ENCODE data around the gene COL15A1. TPM values are rescaled to one million over a fixed set of nuclear protein-coding genes. Genes with fewer than 3 reads are reported as not detected.

COL15A1 gene
- total RNA-seq, 1 donor from 2014 or later, result 11.8 TPM

DNA sequence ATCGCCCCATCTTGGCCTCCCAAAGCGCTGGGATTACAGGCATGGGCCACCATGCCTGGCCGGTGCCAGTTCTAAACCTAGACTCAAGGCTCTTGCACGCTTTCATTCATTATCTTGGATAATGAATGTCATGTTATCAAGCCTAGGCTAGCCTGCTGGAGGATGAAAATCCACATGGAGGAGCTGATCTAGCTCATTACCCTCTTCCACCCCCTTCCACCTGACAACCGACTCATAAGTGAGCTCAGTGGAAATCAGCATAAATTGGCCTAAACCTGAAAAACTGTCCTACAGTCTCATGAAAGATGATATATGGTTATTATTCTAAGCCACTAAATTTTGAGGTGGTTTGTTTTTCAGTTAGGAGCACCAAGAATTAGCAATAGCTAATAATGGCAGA, 157.6 kb downstream of the COL15A1 start:
- no peaks in the 10 kb centered on the region for H3K27me3 ChIP-seq (ENCODE audit: control insufficient read depth, insufficient read depth, low read length)
- DNase-seq (ENCODE audit: low read depth), result no peak
- H3K36me3 ChIP-seq (ENCODE audit: control insufficient read depth, insufficient read depth, low read length), result no peaks in the 10 kb centered on the region
- TF ChIP-seq, protein P1, sequence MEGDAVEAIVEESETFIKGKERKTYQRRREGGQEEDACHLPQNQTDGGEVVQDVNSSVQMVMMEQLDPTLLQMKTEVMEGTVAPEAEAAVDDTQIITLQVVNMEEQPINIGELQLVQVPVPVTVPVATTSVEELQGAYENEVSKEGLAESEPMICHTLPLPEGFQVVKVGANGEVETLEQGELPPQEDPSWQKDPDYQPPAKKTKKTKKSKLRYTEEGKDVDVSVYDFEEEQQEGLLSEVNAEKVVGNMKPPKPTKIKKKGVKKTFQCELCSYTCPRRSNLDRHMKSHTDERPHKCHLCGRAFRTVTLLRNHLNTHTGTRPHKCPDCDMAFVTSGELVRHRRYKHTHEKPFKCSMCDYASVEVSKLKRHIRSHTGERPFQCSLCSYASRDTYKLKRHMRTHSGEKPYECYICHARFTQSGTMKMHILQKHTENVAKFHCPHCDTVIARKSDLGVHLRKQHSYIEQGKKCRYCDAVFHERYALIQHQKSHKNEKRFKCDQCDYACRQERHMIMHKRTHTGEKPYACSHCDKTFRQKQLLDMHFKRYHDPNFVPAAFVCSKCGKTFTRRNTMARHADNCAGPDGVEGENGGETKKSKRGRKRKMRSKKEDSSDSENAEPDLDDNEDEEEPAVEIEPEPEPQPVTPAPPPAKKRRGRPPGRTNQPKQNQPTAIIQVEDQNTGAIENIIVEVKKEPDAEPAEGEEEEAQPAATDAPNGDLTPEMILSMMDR (IDR thresholded peaks at IDR 0.05; ENCODE audit: insufficient read depth, low read length, poor library complexity, severe bottlenecking), result no peak
- H3K4me3 ChIP-seq (ENCODE audit: low read depth, low read length), result no peak overlapping the region

DNA sequence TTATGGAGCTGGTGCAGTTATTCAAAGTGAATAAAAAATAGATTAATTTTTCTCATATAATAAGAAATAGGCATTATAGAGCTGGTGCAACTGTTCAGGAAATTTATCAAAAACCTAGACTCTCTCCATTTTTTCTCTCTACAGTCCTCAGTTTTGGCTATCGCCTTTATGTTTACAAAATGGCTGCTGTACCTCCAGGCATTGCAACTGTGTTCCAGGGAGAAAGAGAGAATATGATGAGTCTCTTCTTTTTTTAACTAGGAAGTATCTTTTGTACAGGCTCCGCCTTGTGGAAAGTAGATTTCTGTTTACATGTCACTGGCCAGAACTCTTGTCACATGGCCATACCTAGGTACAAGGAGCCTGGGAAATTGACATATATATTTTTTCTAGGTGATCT, 158.1 kb downstream of the COL15A1 start:
- H3K27me3 ChIP-seq (ENCODE audit: control insufficient read depth, insufficient read depth, low read length), result no peaks in the 10 kb centered on the region
- no peak for DNase-seq (ENCODE audit: low read depth)
- no peaks in the 10 kb centered on the region for H3K36me3 ChIP-seq (ENCODE audit: control insufficient read depth, insufficient read depth, low read length)
- no peak overlapping the region for H3K4me3 ChIP-seq (ENCODE audit: low read depth, low read length)
- TF ChIP-seq, protein P1 (IDR thresholded peaks at IDR 0.05; ENCODE audit: insufficient read depth, low read length, poor library complexity, severe bottlenecking), result no peak

DNA sequence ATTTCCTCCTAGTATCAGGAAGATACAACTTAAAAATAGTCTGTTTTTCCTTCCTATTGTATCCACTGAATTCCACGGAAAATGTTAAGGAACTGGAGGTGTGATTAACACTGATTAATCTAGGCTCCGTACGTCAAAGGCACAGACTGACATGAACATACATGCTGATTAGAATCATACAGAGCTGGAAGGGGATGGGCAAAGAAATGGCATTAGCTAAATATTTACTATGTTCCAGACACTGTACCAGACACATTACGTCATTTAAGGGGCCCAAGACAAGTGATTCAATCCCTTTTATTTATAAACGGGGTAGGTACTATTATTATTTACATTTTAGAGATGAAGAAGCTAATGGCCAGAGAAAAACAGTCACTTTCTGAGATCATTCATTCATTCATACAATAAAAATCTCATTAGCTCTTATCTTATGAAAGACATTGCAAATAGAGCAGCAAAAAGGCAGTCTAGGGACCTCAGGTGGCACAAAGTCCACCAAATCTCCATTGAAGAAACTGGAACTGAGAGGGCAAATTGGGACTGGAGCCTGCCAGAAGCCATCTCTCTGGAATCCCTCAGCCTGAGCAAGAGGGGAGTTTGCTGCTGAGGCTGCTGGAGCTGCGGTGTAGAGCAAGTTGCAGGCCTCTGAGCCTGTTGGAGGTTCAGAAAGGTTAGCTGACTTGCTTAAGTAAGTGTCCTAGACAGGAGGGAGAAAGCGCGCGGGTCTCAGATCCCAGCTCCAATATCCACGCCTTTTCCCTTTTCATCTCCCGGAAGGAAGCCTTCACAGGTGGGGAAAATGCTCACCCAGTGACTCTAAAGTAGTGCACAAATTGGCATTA, 159.6 kb downstream of the COL15A1 start:
- DNase-seq (ENCODE audit: low read depth), result peak; percentile 47
- TF ChIP-seq, protein P1 (IDR thresholded peaks at IDR 0.05; ENCODE audit: insufficient read depth, low read length, poor library complexity, severe bottlenecking), result no peak
- Histone ChIP-seq H3K27me3 (ENCODE audit: control insufficient read depth, insufficient read depth, low read length) (no peaks in the 10 kb centered on the region), H3K4me3 (ENCODE audit: low read depth, low read length) (no peak overlapping the region), H3K36me3 (ENCODE audit: control insufficient read depth, insufficient read depth, low read length) (no peaks in the 10 kb centered on the region)

DNA sequence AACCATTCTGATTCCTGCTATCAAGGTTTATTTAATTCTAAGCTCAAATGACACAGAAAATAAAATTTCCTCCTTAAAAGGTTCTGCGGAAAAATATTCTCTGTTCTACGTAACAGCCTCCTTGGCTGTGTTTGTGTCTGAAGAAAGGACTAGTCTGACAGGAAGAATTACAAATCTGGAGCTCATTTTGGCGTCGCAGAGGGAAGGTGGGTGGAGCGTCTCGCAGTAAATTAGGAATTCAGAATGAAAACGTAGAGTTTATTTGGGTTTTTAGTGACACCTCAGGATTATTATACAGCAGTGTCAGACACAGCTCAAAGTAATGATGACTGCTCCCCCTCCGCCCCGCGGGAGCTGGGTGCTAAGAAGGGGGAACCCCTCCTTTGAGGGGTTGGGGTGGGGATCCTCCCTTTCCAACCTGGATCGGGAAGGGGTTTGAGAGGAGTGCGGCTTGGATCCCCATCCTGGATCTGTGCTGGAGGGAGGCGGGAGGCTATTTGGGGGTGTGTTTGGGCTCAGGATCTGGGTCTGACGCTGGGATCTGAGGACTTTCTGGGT, 160.3 kb downstream of the COL15A1 start:
- peak overlapping the region; percentile 28 for H3K4me3 ChIP-seq (ENCODE audit: low read depth, low read length)
- no peak for DNase-seq (ENCODE audit: low read depth)
- TF ChIP-seq, protein P1 (IDR thresholded peaks at IDR 0.05; ENCODE audit: insufficient read depth, low read length, poor library complexity, severe bottlenecking), result no peak
- no peaks in the 10 kb centered on the region for H3K36me3 ChIP-seq (ENCODE audit: control insufficient read depth, insufficient read depth, low read length)
- H3K27me3 ChIP-seq (ENCODE audit: control insufficient read depth, insufficient read depth, low read length), result no peaks in the 10 kb centered on the region

DNA sequence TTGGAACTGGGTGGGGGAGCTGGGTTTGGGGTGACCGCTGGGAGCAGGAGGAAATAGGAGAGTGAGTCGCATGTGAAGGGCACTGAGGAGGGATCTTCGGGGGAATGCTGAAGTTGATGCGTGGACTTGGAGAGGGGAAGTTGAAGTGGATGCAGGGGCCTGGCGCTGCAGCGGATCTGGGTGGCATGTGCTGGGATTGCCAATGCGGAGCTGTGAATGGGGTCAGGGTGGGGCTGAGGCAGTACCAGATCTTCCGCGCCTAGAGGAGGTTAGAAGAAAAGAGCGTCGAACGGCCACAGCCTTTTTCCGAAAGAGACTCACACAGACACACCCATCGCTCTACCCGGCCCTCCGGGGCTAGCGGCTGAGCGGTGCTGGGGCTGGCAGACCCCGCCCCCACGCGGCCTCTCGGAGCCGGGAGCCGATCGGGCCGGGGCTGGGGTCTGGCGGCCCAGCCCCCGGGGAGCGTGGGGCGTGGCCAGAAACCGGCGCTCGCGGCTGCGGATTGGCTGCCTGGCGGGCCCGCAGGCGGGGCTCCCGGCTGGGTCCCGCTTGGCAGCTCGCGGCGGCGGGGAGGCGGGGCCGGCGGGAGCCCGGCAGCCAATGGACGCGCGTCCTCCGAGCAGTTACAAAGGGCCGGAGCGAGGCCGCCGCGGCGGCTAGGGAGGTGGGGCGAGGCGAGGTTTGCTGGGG, 160.9 kb downstream of the COL15A1 start, which contains the start of gene TGFBR1:
TGFBR1 (plus strand) TSS at position 655 of the 693 bp plus-strand sequence. CDS start 93 bp downstream, outside the sequence.
- H3K4me3 ChIP-seq (ENCODE audit: low read depth, low read length), result peak within 1 kb of the TSS; percentile 93
- peak; percentile 49 for DNase-seq (ENCODE audit: low read depth)
- TF ChIP-seq, protein P1 (IDR thresholded peaks at IDR 0.05; ENCODE audit: insufficient read depth, low read length, poor library complexity, severe bottlenecking), result no peak
- no peaks in the 10 kb centered on the region for H3K36me3 ChIP-seq (ENCODE audit: control insufficient read depth, insufficient read depth, low read length)
- no peaks in the 10 kb centered on the region for H3K27me3 ChIP-seq (ENCODE audit: control insufficient read depth, insufficient read depth, low read length)
